ENCODE results near the gene CSRNP3. TPM values are rescaled to one million over a fixed set of nuclear protein-coding genes. Genes with fewer than 3 reads are reported as not detected.

The CSRNP3 gene
- 0.58 and 3.9 TPM in 2 replicates for total RNA-seq

GRCh38 chr2:165469417-165469816 lies at the start of gene CSRNP3:
Gene CSRNP3, plus strand, starts transcription at chr2:165469698. Its CDS starts 125,368 bp downstream, at chr2:165595066.

Other genes starting within 250 kb of the CSRNP3 start
- gene SCN2A, start 230.3 kb upstream of the CSRNP3 start, total RNA-seq = 2.0 and 9.0 TPM in 2 replicates